Peyer's patch (tissue), 4 donors: ENCODE results near the gene GNB1L. TPM values are rescaled to one million over a fixed set of nuclear protein-coding genes. Genes with fewer than 3 reads are reported as not detected.

Source experiments
- DNase-seq, 3 donors: peaks; one replicate each; pipeline ENCODE4 v3.0.0-alpha.2; 2017 to 2019
- H3K27ac ChIP-seq, 4 donors: fragments of 200-600 bp; sonication (generic); one replicate each; pipeline ENCODE4 v1.5.1; 2016 to 2019
- H3K27me3 ChIP-seq, 2 donors: fragments of 200-600 bp; sonication (generic); one replicate each; pipeline ENCODE4 v1.5.1; 2019
- H3K36me3 ChIP-seq, 3 donors: fragments of 200-600 bp; sonication (generic); one replicate each; pipeline ENCODE4 v1.5.1; 2016 to 2019
- H3K4me1 ChIP-seq, 4 donors: fragments of 200-600 bp; sonication (generic); one replicate each; pipeline ENCODE4 v1.5.1; 2016 to 2019
- H3K4me3 ChIP-seq, 4 donors: fragments of 200-600 bp; sonication (generic); 1 replicate in 3 of 4; 2 replicates in 1 of 4; pipeline ENCODE4 v1.5.1; 2016 to 2019; ENCODE audit warnings: mild to moderate bottlenecking in 1 of 4
- H3K9me3 ChIP-seq, 4 donors: fragments of 200-600 bp; sonication (generic); one replicate each; pipeline ENCODE4 v1.5.1; 2016 to 2019; ENCODE audit warnings: mild to moderate bottlenecking in 1 of 4
- POLR2A ChIP-seq, 2 donors: fragments of 450-650 bp; IDR thresholded peaks; one replicate each; pipeline ENCODE4 v1.5.1; 2017; ENCODE audit warnings: antibody characterized with exemption in 2 of 2, mild to moderate bottlenecking in 2 of 2, moderate library complexity in 2 of 2
- total RNA-seq, 4 donors: library from RNA; depleted of rRNA; stranded (reverse); fragments of >200 nt; gene quantifications; one replicate each; pipeline ENCODE4 v1.1.0, GENCODE V29; 2016
- TF ChIP-seq, protein P1 (sequence below), 6 experiments: fragments of 450-650 bp in 4 of 6; fragments of 200-600 bp in 2 of 6; sonication (generic) in 1 of 6; IDR thresholded peaks; one replicate each; pipeline ENCODE4 v1.5.1; 2017 to 2019; ENCODE audit warnings: antibody characterized with exemption in 6 of 6, mild to moderate bottlenecking in 3 of 6, moderate library complexity in 1 of 6

GNB1L gene
- total RNA-seq, 4 donors from 2014 or later, result 3.1 to 6.6 (median 4.9) TPM

DNA sequence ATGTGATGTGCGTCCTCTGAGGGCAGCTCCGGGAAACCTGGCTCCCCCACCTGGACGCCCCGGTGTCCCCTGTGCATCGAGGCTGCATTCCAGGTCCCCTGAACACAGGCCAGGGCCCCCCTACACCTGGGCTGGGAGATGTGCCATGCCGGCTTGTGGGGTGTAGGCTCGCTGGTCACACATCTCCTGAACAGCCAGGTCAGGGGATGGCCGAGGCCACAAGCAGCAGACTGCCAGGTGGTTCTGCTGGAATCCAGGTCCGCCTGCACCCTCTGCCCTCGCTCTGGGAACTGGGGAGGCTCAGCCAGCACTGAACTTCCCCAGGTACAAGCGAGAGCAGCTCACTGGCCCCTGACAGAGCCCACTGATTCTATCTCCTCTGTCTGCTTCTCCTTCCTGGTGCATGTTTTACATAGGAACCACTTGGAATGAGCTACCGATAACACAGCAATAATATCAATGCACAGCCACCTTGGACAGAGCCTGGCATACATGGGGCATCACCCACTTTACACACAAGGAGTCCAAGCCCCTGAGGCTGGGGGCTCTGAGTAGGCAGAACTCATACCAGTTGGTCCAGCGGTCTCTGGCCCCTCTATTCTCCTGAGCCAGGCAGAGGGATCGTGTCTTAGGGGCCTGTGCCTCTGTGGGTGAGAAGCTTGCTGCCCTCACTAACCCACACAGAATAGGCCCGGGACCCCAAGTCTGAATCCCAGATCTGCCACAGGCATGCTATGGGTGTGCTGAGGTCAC lies 47.3 kb downstream of the GNB1L start:
- Histone ChIP-seq H3K4me1 (peaks cover 0 to 13% (median 0%) of the 10 kb centered on the region in 4 donors), H3K27ac (no peak overlapping the region), H3K36me3 (no peaks in the 10 kb centered on the region), H3K4me3 (no peak overlapping the region), H3K27me3 (no peaks in the 10 kb centered on the region), H3K9me3 (no peaks in the 10 kb centered on the region)
- no peak for TF ChIP-seq POLR2A (IDR thresholded peaks at IDR 0.05)
- TF ChIP-seq, protein P1, sequence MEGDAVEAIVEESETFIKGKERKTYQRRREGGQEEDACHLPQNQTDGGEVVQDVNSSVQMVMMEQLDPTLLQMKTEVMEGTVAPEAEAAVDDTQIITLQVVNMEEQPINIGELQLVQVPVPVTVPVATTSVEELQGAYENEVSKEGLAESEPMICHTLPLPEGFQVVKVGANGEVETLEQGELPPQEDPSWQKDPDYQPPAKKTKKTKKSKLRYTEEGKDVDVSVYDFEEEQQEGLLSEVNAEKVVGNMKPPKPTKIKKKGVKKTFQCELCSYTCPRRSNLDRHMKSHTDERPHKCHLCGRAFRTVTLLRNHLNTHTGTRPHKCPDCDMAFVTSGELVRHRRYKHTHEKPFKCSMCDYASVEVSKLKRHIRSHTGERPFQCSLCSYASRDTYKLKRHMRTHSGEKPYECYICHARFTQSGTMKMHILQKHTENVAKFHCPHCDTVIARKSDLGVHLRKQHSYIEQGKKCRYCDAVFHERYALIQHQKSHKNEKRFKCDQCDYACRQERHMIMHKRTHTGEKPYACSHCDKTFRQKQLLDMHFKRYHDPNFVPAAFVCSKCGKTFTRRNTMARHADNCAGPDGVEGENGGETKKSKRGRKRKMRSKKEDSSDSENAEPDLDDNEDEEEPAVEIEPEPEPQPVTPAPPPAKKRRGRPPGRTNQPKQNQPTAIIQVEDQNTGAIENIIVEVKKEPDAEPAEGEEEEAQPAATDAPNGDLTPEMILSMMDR (IDR thresholded peaks at IDR 0.05), result no peak
- DNase-seq, result peak in 2 of 3 donors; percentile 31 to 40

DNA sequence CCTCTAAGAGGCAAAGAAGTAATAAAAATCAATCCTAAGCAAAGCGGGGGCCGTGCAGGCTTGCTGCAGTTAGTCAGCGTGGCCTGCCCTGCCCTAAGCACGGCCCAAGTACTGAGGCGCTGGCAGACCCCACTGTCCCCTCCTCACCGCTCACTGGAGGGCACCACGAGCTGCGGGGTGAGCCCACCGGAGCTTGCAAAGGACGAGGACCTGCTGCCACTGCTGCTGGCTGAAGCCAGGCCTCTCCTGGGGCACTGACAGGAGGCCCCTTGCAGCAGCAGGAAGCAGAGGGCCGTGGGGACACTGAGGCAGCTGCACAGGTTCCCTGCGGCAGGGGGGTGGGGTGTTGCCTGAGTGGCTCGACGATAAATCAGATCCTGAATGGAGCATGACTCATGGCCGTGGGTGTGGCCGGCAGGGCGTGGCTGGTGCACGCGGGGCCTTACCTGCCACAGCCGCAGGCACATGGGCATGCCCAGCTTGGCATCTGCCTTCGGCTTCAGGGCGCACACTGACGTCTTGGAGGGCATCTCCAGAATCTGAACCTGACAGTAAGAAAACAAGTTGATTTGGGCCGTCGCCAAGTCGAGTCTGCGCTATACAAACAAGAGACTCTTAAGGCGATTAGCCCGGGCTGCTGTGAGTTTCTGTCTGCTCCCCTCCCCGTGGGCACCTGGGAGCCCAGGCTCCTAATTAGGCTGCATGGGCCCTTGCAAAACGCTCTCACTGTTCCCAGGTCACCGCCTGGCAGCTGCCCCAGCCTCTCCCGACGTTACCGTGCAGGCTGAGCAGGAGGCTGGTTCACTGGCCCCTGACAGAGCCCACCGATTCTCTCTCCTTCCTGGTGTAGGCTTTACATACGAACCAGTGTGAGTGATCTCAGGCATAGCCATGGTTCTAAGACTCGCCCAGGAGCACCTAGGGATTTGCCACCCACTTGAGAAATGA lies 48.2 kb downstream of the GNB1L start:
- peak in 2 of 3 donors; percentile 92 for DNase-seq

GRCh38 chr22:19805821-19806212 lies 48.9 kb downstream of the GNB1L start:
- no peaks in the 10 kb centered on the region for H3K36me3 ChIP-seq
- TF ChIP-seq POLR2A (IDR thresholded peaks at IDR 0.05), result no peak
- TF ChIP-seq, protein P1 (IDR thresholded peaks at IDR 0.05), result no peak
- peak in 1 of 3 donors; percentile 41 for DNase-seq
- no peaks in the 10 kb centered on the region for H3K9me3 ChIP-seq
- H3K4me3 ChIP-seq, result no peak overlapping the region
- H3K4me1 ChIP-seq, result peaks cover 0 to 13% (median 0%) of the 10 kb centered on the region in 4 donors
- no peak overlapping the region for H3K27ac ChIP-seq
- H3K27me3 ChIP-seq, result no peaks in the 10 kb centered on the region

More for the DNA sequence above, 48.2 kb downstream of the GNB1L start:
- H3K27me3 ChIP-seq, result no peaks in the 10 kb centered on the region
- H3K4me3 ChIP-seq, result no peak overlapping the region
- TF ChIP-seq, protein P1 (IDR thresholded peaks at IDR 0.05), result no peak
- TF ChIP-seq POLR2A (IDR thresholded peaks at IDR 0.05), result no peak
- H3K36me3 ChIP-seq, result no peaks in the 10 kb centered on the region
- H3K27ac ChIP-seq, result no peak overlapping the region
- H3K4me1 ChIP-seq, result peaks cover 0 to 13% (median 0%) of the 10 kb centered on the region in 4 donors
- no peaks in the 10 kb centered on the region for H3K9me3 ChIP-seq

DNA sequence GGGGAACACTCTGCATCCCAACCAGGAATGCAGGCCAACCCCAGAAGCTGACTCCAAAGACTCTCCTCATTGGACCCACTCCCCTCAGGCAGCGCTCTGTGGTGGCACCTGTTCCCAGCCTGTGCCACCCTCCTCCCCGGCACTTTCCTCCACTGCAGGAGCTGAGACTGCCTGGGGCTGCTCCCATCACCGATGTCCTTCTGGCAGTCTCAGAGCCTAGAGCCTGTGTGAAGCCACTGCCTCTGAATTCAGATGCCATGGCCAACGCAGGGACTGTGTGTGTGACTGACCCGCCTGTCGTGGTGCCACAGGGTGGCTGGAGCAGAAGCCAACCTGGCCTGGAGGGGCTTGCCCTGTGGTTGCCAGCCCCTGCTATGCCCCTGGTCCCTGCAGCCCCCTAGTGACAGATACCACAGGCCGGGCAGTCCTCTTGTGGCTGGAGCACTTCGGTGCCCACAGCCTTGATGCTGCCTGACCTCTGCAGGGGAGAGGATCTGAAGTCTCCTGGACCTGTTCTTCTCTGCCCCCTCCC lies 50.9 kb downstream of the GNB1L start:
- Histone ChIP-seq H3K4me3 (no peak overlapping the region), H3K9me3 (no peaks in the 10 kb centered on the region), H3K4me1 (peaks cover 0 to 13% (median 0%) of the 10 kb centered on the region in 4 donors), H3K36me3 (no peaks in the 10 kb centered on the region), H3K27ac (no peak overlapping the region), H3K27me3 (no peaks in the 10 kb centered on the region)
- TF ChIP-seq, protein P1 (IDR thresholded peaks at IDR 0.05), result no peak
- no peak for TF ChIP-seq POLR2A (IDR thresholded peaks at IDR 0.05)
- DNase-seq, result no peak

- Histone ChIP-seq H3K4me1 (peaks cover 0 to 13% (median 0%) of the 10 kb centered on the region in 4 donors), H3K4me3 (no peak overlapping the region), H3K36me3 (no peaks in the 10 kb centered on the region), H3K27ac (no peak overlapping the region), H3K9me3 (no peaks in the 10 kb centered on the region), H3K27me3 (no peaks in the 10 kb centered on the region)
- DNase-seq, result no peak
- TF ChIP-seq, protein P1 (IDR thresholded peaks at IDR 0.05), result no peak
- TF ChIP-seq POLR2A (IDR thresholded peaks at IDR 0.05), result no peak
These were observed 51.6 kb downstream of the GNB1L start for GRCh38 chr22:19802894-19803735.
